Fibroblast of lung (primary cell): ENCODE measurements around the gene RAD52. TPM values are rescaled to one million over a fixed set of nuclear protein-coding genes. Genes with fewer than 3 reads are reported as not detected.

Source experiments
- DNase-seq, 2 donors: peaks; one replicate each; pipeline versions ENCODE4 v3.0.0 to v3.0.0-alpha.2; 2010; ENCODE audit warnings: low read depth in 2 of 2
- H2AFZ ChIP-seq: 2 replicates; pipeline ENCODE4 v1.5.1; 2012; ENCODE audit warnings: low read length, control low read depth, inconsistent platforms
- H3K27ac ChIP-seq: 2 replicates; pipeline ENCODE4 v1.5.1; 2011; ENCODE audit warnings: low read length, control low read depth; ENCODE audit not compliant: insufficient read depth
- H3K27me3 ChIP-seq: 2 replicates; pipeline ENCODE4 v1.5.1; 2011; ENCODE audit warnings: mild to moderate bottlenecking, low read length; ENCODE audit not compliant: control insufficient read depth, insufficient read depth
- H3K36me3 ChIP-seq: 2 replicates; pipeline ENCODE4 v1.5.1; 2011; ENCODE audit warnings: low read length; ENCODE audit not compliant: control insufficient read depth, insufficient read depth
- H3K4me1 ChIP-seq: 2 replicates; pipeline ENCODE4 v1.5.1; 2011; ENCODE audit warnings: low read length; ENCODE audit not compliant: control insufficient read depth, insufficient read depth; ENCODE audit errors: extremely low read depth
- H3K4me2 ChIP-seq: 2 replicates; pipeline ENCODE4 v1.5.1; 2011; ENCODE audit warnings: low read length, control low read depth; ENCODE audit not compliant: insufficient read depth; ENCODE audit errors: extremely low read depth
- H3K4me3 ChIP-seq, 4 experiments: fragments of 200-600 bp in 1 of 4; sonication (generic) in 1 of 4; replicated peaks in 1 of 4; 2 replicates each; pipeline ENCODE4 v1.5.1; 2011 to 2016; ENCODE audit warnings: low read length in 4 of 4, low read depth in 3 of 4, mild to moderate bottlenecking in 3 of 4, control low read depth in 2 of 4, inconsistent platforms in 1 of 4, mixed read lengths in 1 of 4; ENCODE audit not compliant: insufficient read depth in 1 of 4; ENCODE audit errors: control extremely low read depth in 1 of 4
- H3K79me2 ChIP-seq: 2 replicates; pipeline ENCODE4 v1.5.1; 2012; ENCODE audit warnings: mild to moderate bottlenecking, low read length, inconsistent platforms; ENCODE audit not compliant: control insufficient read depth, insufficient read depth
- H3K9ac ChIP-seq: 2 replicates; pipeline ENCODE4 v1.5.1; 2011; ENCODE audit warnings: mild to moderate bottlenecking, low read length, control low read depth; ENCODE audit not compliant: insufficient read depth
- H3K9me3 ChIP-seq: 2 replicates; pipeline ENCODE4 v1.5.1; 2012; ENCODE audit warnings: low read depth, low read length; ENCODE audit not compliant: control insufficient read depth, insufficient read depth
- H4K20me1 ChIP-seq: 2 replicates; pipeline ENCODE4 v1.5.1; 2011; ENCODE audit warnings: low read length; ENCODE audit not compliant: control insufficient read depth, insufficient read depth; ENCODE audit errors: extremely low read depth
- CTCF ChIP-seq, 2 donors: IDR thresholded peaks in 1 of 2; conservative IDR thresholded peaks in 1 of 2; 1 replicate in 1 of 2; 2 replicates in 1 of 2; pipeline ENCODE4 v1.5.1; 2011 to 2012; ENCODE audit warnings: low read length in 2 of 2, control low read depth in 1 of 2, inconsistent platforms in 1 of 2, low read depth in 1 of 2, mild to moderate bottlenecking in 1 of 2
- EZH2 ChIP-seq: IDR thresholded peaks from 2 replicates; pipeline ENCODE4 v1.5.1; 2012; ENCODE audit warnings: low read length, control low read depth, mild to moderate bottlenecking; ENCODE audit errors: missing control alignments
- polyA plus RNA-seq, 2 donors: library from polyadenylated mRNA; depleted of rRNA in 1 of 2; stranded (reverse) in 1 of 2; unstranded in 1 of 2; fragments of >200 nt; gene quantifications; 2 replicates each; pipeline ENCODE4 v1.2.1, GENCODE V29; 2011 to 2012; ENCODE audit warnings: missing spikeins in 1 of 2
- total RNA-seq: library from RNA; depleted of rRNA; stranded (reverse); fragments of >200 nt; gene quantifications from 2 replicates; pipeline ENCODE4 v1.2.1, GENCODE V29; 2014

Gene RAD52
- total and polyA plus RNA-seq, 2 donors (not counting 1 experiment from before 2014, with no cell fraction given) = 7.3 to 19.2 TPM

DNA sequence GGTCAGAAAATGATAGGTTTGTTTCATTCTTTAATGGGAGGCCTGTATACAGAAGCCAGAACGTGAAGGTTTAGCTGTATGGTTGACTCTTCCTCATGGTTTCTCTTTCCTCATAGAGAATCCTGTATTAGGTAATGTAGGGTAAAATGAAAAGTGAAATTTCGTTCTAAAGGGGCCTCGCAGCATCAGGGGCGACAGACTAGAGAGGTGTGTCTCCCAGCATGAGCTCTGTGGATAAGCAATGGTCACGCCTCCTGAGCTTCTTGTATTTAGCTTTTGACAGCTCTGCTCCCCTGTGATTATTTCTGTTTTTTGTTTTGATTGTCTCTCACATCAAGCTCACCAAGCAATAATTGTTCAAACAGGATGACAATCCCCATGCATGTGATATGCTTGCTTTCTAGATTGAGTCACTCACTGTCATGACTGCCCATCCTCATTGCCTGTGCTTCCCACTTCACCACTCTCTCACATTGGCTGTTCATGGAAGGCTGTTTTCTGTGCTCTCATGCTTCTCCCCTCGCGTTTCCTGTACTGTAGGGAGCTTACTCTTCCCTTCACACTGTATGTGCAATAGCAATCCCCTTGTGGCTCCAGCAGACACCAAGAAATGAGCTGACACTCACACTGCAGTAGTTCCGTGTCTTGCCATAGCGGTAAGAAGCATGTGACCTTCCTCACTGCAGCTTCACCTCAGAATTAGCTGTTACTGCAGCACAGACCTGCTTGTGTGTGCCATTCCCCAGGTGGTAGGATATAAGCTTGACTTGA is 44.0 kb downstream of the RAD52 start:
- H2AFZ ChIP-seq = no peak overlapping the region
- DNase-seq = no peak
- no peak overlapping the region for H3K4me2 ChIP-seq
- H3K4me3 ChIP-seq = no peak overlapping the region
- H3K79me2 ChIP-seq = no peaks in the 10 kb centered on the region
- peaks cover 16% of the 10 kb centered on the region for H3K36me3 ChIP-seq
- TF ChIP-seq CTCF (conservative IDR thresholded peaks at IDR 0.05 in 1 of 2, IDR thresholded peaks at IDR 0.05 in 1 of 2; ENCODE audit: low read depth in 1 of 2, low read length in 2 of 2) (no peak), EZH2 (no peak)
- no peaks in the 10 kb centered on the region for H4K20me1 ChIP-seq
- no peak overlapping the region for H3K27ac ChIP-seq
- H3K4me1 ChIP-seq = no peaks in the 10 kb centered on the region
- no peaks in the 10 kb centered on the region for H3K9me3 ChIP-seq
- H3K9ac ChIP-seq = no peak overlapping the region
- H3K27me3 ChIP-seq = no peaks in the 10 kb centered on the region

DNA sequence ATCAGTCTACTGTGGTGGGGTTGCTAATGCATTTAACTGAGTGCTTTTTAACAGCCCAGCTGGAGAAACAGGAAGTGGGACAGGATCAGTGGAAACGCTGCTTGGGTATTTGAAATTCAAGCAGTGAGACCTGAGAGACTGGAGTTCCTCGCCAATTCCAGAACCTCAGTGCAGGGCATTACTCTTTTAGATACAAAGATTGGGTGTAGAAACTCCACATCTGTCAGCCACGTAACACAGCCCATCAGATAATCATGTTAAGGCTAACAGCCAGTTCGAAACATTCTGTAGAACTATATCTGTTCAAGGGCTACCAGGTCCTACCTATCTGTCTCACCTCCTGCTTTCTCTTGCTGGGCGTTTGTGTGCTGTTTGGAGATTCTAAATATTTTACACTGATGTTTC is 45.5 kb downstream of the RAD52 start:
- TF ChIP-seq CTCF (conservative IDR thresholded peaks at IDR 0.05 in 1 of 2, IDR thresholded peaks at IDR 0.05 in 1 of 2; ENCODE audit: low read depth in 1 of 2, low read length in 2 of 2) = no peak
- TF ChIP-seq EZH2 = no peak
- H3K4me3 ChIP-seq = no peak overlapping the region
- DNase-seq = no peak
- H3K79me2 ChIP-seq = no peaks in the 10 kb centered on the region
- H3K36me3 ChIP-seq = peaks cover 18% of the 10 kb centered on the region
- no peak overlapping the region for H3K9ac ChIP-seq
- no peaks in the 10 kb centered on the region for H3K9me3 ChIP-seq
- H3K27ac ChIP-seq = no peak overlapping the region
- no peaks in the 10 kb centered on the region for H3K4me1 ChIP-seq
- no peaks in the 10 kb centered on the region for H3K27me3 ChIP-seq
- H2AFZ ChIP-seq = no peak overlapping the region
- no peaks in the 10 kb centered on the region for H4K20me1 ChIP-seq
- no peak overlapping the region for H3K4me2 ChIP-seq

- Histone ChIP-seq H3K4me2 (no peak overlapping the region), H3K9me3 (no peaks in the 10 kb centered on the region), H4K20me1 (no peaks in the 10 kb centered on the region), H3K4me1 (no peaks in the 10 kb centered on the region), H2AFZ (no peak overlapping the region), H3K27ac (no peak overlapping the region), H3K79me2 (no peaks in the 10 kb centered on the region), H3K9ac (no peak overlapping the region), H3K36me3 (peaks cover 14% of the 10 kb centered on the region), H3K4me3 (no peak overlapping the region), H3K27me3 (no peaks in the 10 kb centered on the region)
- TF ChIP-seq EZH2 (no peak), CTCF (conservative IDR thresholded peaks at IDR 0.05 in 1 of 2, IDR thresholded peaks at IDR 0.05 in 1 of 2; ENCODE audit: low read depth in 1 of 2, low read length in 2 of 2) (no peak)
- no peak for DNase-seq
These were observed 46.4 kb downstream of the RAD52 start for GRCh38 chr12:903055-903454.
